ENCODE results near the gene OR2D3.

GRCh38 chr11:6882751-6883150 lies 38.1 kb upstream of the OR2D3 start:
- TF ChIP-seq POLR2AphosphoS5 (IDR thresholded peaks at IDR 0.05; ENCODE audit: borderline replicate concordance, low read depth, low read length) = no peak
- TF ChIP-seq EZH2 (IDR thresholded peaks at IDR 0.05) = no peak
